IMR-90 (cell line): ENCODE data around the gene KCNAB2.

Experiments
- BHLHE40 ChIP-seq: fragments of 150-350 bp; IDR thresholded peaks from 2 replicates; pipeline ENCODE4 v1.6.1; 2016; ENCODE audit warnings: mild to moderate bottlenecking, low read depth, low read length
- POLR2A ChIP-seq: IDR thresholded peaks from 2 replicates; pipeline ENCODE4 v1.6.1; 2012; ENCODE audit warnings: mild to moderate bottlenecking, low read depth, low read length
- RFX5 ChIP-seq: IDR thresholded peaks from 2 replicates; pipeline ENCODE4 v1.8.0; 2012; ENCODE audit warnings: low read depth, mild to moderate bottlenecking, low read length, moderate library complexity
- TF ChIP-seq, protein P1 (sequence below): conservative IDR thresholded peaks from 2 replicates; pipeline ENCODE4 v1.5.1; 2012; ENCODE audit warnings: mild to moderate bottlenecking, low read depth, low read length, improper control_type of control experiment
- TF ChIP-seq, protein P2 (sequence below): fragments of 150-350 bp; IDR thresholded peaks from 2 replicates; pipeline ENCODE4 v1.6.1; 2016; ENCODE audit warnings: low read depth, mild to moderate bottlenecking, low read length, moderate library complexity, borderline replicate concordance

DNA sequence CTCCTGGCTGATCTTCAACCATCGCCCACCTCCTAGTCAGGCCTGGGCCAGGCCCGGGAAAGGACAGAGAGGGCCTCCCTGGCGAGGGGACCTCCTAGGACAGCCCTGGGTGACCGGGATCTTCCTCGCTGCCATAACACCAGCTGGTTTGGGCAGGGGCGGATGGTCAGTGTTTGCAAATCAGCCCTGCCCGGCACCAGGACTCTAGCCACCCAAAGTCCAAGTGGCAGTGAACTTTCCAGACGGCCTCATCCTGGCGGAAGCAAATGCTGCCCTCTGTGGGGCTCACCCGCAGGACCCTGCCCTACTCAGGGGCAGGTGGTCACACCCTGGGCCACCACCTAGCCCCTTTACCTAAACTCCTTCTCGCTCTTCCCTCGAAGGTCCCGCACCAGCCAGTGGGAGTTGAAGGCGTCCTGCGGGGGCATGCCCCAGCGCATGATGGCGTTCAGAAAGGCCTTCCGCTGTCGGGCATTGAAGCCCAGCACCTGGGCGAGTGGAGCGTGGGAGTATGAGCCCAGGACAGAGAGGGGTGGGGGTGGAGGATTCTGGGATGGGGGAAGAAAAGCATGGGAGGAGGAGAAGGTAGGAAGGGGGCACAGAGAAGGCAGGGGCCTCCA, 79.2 kb downstream of the KCNAB2 start:
- TF ChIP-seq POLR2A (no peak), BHLHE40 (no peak), RFX5 (no peak)
- TF ChIP-seq, protein P1, sequence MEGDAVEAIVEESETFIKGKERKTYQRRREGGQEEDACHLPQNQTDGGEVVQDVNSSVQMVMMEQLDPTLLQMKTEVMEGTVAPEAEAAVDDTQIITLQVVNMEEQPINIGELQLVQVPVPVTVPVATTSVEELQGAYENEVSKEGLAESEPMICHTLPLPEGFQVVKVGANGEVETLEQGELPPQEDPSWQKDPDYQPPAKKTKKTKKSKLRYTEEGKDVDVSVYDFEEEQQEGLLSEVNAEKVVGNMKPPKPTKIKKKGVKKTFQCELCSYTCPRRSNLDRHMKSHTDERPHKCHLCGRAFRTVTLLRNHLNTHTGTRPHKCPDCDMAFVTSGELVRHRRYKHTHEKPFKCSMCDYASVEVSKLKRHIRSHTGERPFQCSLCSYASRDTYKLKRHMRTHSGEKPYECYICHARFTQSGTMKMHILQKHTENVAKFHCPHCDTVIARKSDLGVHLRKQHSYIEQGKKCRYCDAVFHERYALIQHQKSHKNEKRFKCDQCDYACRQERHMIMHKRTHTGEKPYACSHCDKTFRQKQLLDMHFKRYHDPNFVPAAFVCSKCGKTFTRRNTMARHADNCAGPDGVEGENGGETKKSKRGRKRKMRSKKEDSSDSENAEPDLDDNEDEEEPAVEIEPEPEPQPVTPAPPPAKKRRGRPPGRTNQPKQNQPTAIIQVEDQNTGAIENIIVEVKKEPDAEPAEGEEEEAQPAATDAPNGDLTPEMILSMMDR: no peak
- TF ChIP-seq, protein P2, sequence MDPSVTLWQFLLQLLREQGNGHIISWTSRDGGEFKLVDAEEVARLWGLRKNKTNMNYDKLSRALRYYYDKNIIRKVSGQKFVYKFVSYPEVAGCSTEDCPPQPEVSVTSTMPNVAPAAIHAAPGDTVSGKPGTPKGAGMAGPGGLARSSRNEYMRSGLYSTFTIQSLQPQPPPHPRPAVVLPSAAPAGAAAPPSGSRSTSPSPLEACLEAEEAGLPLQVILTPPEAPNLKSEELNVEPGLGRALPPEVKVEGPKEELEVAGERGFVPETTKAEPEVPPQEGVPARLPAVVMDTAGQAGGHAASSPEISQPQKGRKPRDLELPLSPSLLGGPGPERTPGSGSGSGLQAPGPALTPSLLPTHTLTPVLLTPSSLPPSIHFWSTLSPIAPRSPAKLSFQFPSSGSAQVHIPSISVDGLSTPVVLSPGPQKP: no peak
